Measurements from ENCODE around the gene LTB4R2. TPM values are rescaled to one million over a fixed set of nuclear protein-coding genes. Genes with fewer than 3 reads are reported as not detected.

LTB4R2 gene
- total RNA-seq, 1 experiment from 2014 or later, result 12.9 TPM

DNA sequence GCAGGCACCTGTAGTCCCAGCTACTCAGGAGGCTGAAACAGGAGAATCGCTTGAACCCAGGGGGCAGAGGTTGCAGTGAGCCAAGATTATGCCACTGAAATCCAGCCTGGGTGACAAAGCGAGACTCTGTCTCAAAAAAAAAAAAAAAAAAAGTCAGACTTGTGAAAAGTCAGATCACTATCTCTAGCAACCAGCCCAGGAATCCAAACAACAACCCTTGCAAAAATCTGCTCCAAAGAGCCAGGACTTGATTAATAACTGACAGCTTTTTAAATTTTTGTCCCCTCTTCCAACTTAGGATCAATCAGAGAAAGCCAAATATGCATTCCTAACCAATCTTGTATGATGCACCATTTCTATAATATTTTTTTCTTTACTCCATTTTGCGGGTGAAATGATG is 50.3 kb downstream of the LTB4R2 start:
- Mint-ChIP-seq H3K9me3 (no peaks in the 10 kb centered on the region), H3K27me3 (ENCODE audit: low read depth) (peaks cover 68% of the 10 kb centered on the region), H3K4me1 (peaks cover 3% of the 10 kb centered on the region), H3K27ac (no peak overlapping the region), H3K36me3 (no peaks in the 10 kb centered on the region), H3K4me3 (no peak overlapping the region)
- ChIA-PET POLR2A (interaction anchor here (0.6 kb wide), 1 partner anchor 23 kb away, joined by 3 read pairs; no protein-coding TSS in a partner anchor), CTCF (interaction anchor here (0.7 to 8.2 kb wide), 3 partner anchors 9 to 71 kb away, joined by 3 to 63 read pairs (median 7); partner anchors contain the start of genes CBLN3 and KHNYN)
- ATAC-seq (no peak), DNase-seq (ENCODE audit: low spot score) (no peak)
- TF ChIP-seq, protein P1, sequence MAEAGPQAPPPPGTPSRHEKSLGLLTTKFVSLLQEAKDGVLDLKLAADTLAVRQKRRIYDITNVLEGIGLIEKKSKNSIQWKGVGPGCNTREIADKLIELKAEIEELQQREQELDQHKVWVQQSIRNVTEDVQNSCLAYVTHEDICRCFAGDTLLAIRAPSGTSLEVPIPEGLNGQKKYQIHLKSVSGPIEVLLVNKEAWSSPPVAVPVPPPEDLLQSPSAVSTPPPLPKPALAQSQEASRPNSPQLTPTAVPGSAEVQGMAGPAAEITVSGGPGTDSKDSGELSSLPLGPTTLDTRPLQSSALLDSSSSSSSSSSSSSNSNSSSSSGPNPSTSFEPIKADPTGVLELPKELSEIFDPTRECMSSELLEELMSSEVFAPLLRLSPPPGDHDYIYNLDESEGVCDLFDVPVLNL (CRISPR knock-in tag; IDR thresholded peaks at IDR 0.05; ENCODE audit: borderline replicate concordance, low read depth), result no peak
- TF ChIP-seq, protein P2, sequence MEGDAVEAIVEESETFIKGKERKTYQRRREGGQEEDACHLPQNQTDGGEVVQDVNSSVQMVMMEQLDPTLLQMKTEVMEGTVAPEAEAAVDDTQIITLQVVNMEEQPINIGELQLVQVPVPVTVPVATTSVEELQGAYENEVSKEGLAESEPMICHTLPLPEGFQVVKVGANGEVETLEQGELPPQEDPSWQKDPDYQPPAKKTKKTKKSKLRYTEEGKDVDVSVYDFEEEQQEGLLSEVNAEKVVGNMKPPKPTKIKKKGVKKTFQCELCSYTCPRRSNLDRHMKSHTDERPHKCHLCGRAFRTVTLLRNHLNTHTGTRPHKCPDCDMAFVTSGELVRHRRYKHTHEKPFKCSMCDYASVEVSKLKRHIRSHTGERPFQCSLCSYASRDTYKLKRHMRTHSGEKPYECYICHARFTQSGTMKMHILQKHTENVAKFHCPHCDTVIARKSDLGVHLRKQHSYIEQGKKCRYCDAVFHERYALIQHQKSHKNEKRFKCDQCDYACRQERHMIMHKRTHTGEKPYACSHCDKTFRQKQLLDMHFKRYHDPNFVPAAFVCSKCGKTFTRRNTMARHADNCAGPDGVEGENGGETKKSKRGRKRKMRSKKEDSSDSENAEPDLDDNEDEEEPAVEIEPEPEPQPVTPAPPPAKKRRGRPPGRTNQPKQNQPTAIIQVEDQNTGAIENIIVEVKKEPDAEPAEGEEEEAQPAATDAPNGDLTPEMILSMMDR (IDR thresholded peaks at IDR 0.05), result no peak
- TF ChIP-seq, protein P3, sequence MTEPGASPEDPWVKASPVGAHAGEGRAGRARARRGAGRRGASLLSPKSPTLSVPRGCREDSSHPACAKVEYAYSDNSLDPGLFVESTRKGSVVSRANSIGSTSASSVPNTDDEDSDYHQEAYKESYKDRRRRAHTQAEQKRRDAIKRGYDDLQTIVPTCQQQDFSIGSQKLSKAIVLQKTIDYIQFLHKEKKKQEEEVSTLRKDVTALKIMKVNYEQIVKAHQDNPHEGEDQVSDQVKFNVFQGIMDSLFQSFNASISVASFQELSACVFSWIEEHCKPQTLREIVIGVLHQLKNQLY (CRISPR knock-in tag; IDR thresholded peaks at IDR 0.05), result no peak
- TF ChIP-seq, protein P4, sequence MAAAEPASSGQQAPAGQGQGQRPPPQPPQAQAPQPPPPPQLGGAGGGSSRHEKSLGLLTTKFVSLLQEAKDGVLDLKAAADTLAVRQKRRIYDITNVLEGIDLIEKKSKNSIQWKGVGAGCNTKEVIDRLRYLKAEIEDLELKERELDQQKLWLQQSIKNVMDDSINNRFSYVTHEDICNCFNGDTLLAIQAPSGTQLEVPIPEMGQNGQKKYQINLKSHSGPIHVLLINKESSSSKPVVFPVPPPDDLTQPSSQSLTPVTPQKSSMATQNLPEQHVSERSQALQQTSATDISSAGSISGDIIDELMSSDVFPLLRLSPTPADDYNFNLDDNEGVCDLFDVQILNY (CRISPR knock-in tag; IDR thresholded peaks at IDR 0.05), result no peak
- TF ChIP-seq, protein P5, sequence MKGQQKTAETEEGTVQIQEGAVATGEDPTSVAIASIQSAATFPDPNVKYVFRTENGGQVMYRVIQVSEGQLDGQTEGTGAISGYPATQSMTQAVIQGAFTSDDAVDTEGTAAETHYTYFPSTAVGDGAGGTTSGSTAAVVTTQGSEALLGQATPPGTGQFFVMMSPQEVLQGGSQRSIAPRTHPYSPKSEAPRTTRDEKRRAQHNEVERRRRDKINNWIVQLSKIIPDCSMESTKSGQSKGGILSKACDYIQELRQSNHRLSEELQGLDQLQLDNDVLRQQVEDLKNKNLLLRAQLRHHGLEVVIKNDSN (CRISPR knock-in tag; IDR thresholded peaks at IDR 0.05), result no peak
- TF ChIP-seq ZNF317 (CRISPR knock-in tag; IDR thresholded peaks at IDR 0.05; ENCODE audit: borderline replicate concordance, low read depth) (no peak), SMAD3 (CRISPR knock-in tag; IDR thresholded peaks at IDR 0.05; ENCODE audit: borderline replicate concordance) (no peak), ZNF232 (CRISPR knock-in tag; IDR thresholded peaks at IDR 0.05) (no peak), OVOL2 (CRISPR knock-in tag; IDR thresholded peaks at IDR 0.05; ENCODE audit: borderline replicate concordance) (no peak)
- TF ChIP-seq, protein P6, sequence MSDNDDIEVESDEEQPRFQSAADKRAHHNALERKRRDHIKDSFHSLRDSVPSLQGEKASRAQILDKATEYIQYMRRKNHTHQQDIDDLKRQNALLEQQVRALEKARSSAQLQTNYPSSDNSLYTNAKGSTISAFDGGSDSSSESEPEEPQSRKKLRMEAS (CRISPR knock-in tag; IDR thresholded peaks at IDR 0.05), result no peak
- TF ChIP-seq, protein P7, sequence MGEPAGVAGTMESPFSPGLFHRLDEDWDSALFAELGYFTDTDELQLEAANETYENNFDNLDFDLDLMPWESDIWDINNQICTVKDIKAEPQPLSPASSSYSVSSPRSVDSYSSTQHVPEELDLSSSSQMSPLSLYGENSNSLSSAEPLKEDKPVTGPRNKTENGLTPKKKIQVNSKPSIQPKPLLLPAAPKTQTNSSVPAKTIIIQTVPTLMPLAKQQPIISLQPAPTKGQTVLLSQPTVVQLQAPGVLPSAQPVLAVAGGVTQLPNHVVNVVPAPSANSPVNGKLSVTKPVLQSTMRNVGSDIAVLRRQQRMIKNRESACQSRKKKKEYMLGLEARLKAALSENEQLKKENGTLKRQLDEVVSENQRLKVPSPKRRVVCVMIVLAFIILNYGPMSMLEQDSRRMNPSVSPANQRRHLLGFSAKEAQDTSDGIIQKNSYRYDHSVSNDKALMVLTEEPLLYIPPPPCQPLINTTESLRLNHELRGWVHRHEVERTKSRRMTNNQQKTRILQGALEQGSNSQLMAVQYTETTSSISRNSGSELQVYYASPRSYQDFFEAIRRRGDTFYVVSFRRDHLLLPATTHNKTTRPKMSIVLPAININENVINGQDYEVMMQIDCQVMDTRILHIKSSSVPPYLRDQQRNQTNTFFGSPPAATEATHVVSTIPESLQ (CRISPR knock-in tag; IDR thresholded peaks at IDR 0.05), result no peak
- TF ChIP-seq, protein P8, sequence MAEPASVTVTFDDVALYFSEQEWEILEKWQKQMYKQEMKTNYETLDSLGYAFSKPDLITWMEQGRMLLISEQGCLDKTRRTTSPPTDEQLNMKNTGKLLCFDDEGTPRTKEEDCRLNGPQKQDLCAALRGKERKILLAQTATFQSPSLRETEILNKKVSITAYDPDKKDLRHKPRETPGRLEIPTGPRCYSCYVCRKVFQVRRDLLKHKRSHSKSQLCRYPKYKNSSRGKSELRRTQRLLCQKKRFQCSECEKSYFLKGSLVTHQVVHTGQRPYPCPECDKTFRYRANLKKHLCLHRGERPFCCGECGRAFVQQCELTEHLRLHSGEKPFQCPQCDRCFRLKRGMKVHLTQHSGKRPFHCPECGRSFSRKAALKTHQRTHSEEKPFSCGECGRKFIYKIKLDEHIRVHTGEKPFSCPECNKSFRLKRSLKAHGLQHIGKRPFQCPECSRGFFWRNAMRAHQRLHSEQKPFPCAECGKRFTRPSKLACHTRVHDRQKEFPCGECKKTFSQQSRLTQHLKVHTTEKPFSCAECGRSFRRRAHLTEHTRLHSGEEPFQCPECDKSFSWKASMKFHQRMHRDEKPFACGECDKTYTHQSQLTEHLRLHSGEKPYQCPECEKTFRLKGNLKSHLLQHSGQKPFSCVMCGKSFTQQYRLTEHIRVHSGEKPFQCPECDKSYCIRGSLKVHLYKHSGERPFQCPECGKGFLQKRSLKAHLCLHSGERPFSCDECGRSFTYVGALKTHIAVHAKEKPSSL (CRISPR knock-in tag; conservative IDR thresholded peaks at IDR 0.05), result no peak
- TF ChIP-seq, protein P9, sequence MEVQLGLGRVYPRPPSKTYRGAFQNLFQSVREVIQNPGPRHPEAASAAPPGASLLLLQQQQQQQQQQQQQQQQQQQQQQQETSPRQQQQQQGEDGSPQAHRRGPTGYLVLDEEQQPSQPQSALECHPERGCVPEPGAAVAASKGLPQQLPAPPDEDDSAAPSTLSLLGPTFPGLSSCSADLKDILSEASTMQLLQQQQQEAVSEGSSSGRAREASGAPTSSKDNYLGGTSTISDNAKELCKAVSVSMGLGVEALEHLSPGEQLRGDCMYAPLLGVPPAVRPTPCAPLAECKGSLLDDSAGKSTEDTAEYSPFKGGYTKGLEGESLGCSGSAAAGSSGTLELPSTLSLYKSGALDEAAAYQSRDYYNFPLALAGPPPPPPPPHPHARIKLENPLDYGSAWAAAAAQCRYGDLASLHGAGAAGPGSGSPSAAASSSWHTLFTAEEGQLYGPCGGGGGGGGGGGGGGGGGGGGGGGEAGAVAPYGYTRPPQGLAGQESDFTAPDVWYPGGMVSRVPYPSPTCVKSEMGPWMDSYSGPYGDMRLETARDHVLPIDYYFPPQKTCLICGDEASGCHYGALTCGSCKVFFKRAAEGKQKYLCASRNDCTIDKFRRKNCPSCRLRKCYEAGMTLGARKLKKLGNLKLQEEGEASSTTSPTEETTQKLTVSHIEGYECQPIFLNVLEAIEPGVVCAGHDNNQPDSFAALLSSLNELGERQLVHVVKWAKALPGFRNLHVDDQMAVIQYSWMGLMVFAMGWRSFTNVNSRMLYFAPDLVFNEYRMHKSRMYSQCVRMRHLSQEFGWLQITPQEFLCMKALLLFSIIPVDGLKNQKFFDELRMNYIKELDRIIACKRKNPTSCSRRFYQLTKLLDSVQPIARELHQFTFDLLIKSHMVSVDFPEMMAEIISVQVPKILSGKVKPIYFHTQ (CRISPR knock-in tag; IDR thresholded peaks at IDR 0.05), result no peak

Measured in WTC11 (cell line).